Dendritic cell treated with granulocyte-macrophage colony-stimulating factor and Interleukin-4, amounts not matched to agents 40 ng/mL and 50 ng/mL, for 4 days (primary cell): Measurements from ENCODE around the gene TMEM87A.
A peak's percentile ranks its signal among the peaks of the same experiment; 100 is the strongest.

Source experiments
- H3K27ac Mint-ChIP-seq: one replicate; pipeline ENCODE4 v1.8.0; 2022; ENCODE audit warnings: mild to moderate bottlenecking, mixed read lengths
- H3K27me3 Mint-ChIP-seq: one replicate; pipeline ENCODE4 v1.8.0; 2022; ENCODE audit warnings: mild to moderate bottlenecking, mixed read lengths
- H3K36me3 Mint-ChIP-seq: one replicate; pipeline ENCODE4 v1.8.0; 2022; ENCODE audit warnings: low read depth, mixed read lengths
- H3K4me1 Mint-ChIP-seq: one replicate; pipeline ENCODE4 v1.8.0; 2022; ENCODE audit warnings: low read depth, mixed read lengths
- H3K4me3 Mint-ChIP-seq: one replicate; pipeline ENCODE4 v1.8.0; 2022; ENCODE audit warnings: mild to moderate bottlenecking, moderate library complexity, mixed read lengths
- H3K9me3 Mint-ChIP-seq: one replicate; pipeline ENCODE4 v1.8.0; 2022; ENCODE audit warnings: mixed read lengths
- intact Hi-C: fragments of 100-400 bp; cut with micrococcal nuclease; formaldehyde crosslinking; loops from one replicate; pipeline ENCODE4 v1.15.0; 2022

Gene TMEM87A

DNA sequence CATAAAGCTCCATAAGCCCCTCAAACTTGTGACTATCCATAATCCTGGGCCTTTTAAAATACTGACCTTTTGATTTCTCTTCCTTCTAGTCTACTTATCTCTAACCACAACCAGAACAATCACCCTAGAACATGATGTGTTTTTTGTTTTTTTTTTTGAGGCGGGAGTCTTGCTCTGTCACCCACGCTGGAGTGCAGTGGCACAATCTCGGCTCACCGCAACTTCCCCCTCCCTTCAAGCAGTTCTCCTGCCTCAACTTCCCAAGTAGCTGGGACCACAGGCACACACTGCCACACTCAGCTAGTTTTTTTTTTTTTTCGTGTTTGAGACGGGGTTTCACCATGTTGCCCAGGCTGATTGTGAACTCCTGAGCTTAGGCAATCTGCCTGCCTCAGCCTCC, 90.3 kb downstream of the TMEM87A start:
- Mint-ChIP-seq H3K4me1 (peaks cover 45% of the 10 kb centered on the region), H3K27ac (peak overlapping the region; percentile 66), H3K36me3 (peaks cover 86% of the 10 kb centered on the region), H3K9me3 (no peaks in the 10 kb centered on the region), H3K4me3 (peak overlapping the region; percentile 45), H3K27me3 (no peaks in the 10 kb centered on the region)
- intact Hi-C loops = no loop called here

DNA sequence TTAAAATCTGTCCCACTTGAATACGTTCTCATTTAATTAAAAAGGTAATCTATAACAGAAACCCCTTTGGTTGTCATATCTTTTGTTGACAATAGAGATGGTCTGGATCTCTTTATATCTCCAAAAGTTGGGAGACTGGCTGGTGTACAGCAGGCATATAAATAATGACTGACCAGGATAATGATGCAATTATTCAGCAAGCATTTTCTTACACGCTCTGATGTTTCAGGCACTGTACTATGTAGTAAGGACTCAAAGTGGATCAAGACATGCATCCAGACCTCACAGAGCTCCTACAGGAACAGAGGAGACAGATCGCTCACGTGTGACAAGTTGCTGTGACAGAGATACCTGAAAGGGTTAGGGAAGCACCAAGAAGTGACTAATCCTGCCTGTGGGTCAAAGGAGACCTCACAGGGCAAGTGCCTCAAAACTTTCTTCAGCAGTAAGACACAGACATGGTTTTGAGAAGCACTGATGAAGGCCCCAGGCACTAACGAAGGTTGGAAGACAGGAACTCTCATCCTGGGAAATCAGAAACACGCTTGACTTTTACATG, 90.8 kb downstream of the TMEM87A start:
- H3K9me3 Mint-ChIP-seq = no peaks in the 10 kb centered on the region
- no peaks in the 10 kb centered on the region for H3K27me3 Mint-ChIP-seq
- intact Hi-C loops = no loop called here
- H3K4me3 Mint-ChIP-seq = peak overlapping the region; percentile 22
- peaks cover 86% of the 10 kb centered on the region for H3K36me3 Mint-ChIP-seq
- H3K4me1 Mint-ChIP-seq = peaks cover 45% of the 10 kb centered on the region
- H3K27ac Mint-ChIP-seq = peak overlapping the region; percentile 66

DNA sequence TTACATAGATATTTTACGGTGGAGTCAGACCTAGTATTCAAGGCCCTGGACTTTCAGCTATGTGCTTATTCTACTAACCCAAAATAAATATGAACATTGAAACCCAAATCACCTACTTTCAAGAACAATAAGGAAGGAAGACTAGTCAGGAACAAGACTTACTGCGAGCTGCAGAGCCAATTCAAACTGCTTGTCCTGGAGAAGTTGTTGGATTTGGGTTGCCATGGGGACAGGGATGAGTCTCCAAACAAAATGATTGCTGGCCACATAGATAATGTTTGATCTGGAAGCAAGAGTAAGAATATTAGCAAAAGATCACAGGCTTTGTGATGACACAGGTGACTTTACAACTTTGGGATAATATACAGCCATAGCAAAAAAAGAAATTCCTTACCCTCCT, 95.2 kb downstream of the TMEM87A start:
- Mint-ChIP-seq H3K27ac (no peak overlapping the region), H3K4me3 (no peak overlapping the region), H3K9me3 (no peaks in the 10 kb centered on the region), H3K27me3 (no peaks in the 10 kb centered on the region), H3K36me3 (peaks cover 97% of the 10 kb centered on the region), H3K4me1 (peaks cover 14% of the 10 kb centered on the region)
- intact Hi-C loops = no loop called here

DNA sequence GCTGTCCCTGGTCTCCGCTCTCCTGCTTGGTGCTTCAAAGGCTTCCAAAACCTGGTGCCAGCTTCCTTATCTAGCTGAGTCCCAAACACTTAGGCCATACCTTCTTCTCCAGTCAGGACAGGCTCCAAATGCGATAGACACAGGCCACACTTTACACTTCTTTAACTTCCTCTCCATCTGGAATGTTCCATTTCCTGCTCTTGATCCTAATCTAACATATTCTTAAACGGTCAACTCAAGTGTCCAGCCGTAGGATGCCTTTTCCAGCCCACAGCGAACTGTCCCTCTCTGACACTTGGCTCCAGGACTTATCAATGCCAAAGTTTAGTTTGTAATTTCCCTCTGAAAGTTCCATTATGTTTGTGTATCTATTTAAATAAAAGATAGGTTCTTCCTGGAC, 97.6 kb downstream of the TMEM87A start:
- Mint-ChIP-seq H3K27me3 (no peaks in the 10 kb centered on the region), H3K27ac (peak overlapping the region; percentile 18), H3K4me1 (peaks cover 21% of the 10 kb centered on the region), H3K4me3 (no peak overlapping the region), H3K36me3 (peaks cover 93% of the 10 kb centered on the region), H3K9me3 (no peaks in the 10 kb centered on the region)
- intact Hi-C loops = no loop called here

DNA sequence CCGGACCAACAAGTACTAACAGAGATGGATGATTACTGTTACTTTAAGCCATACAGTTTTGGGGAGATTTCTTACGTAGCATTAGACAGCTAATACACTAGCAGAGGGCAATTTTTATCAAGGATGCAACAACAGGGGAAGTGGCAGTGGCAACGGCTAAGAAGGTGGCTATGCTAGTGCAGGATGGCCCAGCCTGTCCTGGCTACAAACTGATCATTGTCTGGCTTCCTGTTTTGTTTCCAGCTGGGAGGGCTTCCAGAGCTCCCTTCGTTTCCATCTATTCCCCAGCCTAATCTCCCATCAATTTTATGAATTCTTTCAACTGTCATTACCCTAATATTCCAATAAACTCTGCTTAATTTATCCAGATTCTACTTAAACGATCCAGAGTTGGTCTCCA, 100.8 kb downstream of the TMEM87A start:
- Mint-ChIP-seq H3K36me3 (peaks cover 87% of the 10 kb centered on the region), H3K4me1 (peaks cover 30% of the 10 kb centered on the region), H3K9me3 (no peaks in the 10 kb centered on the region), H3K4me3 (no peak overlapping the region), H3K27ac (no peak overlapping the region), H3K27me3 (no peaks in the 10 kb centered on the region)
- intact Hi-C loops = no loop called here

GRCh38 chr15:42171795-42172194, 101.4 kb downstream of the TMEM87A start:
- Mint-ChIP-seq H3K9me3 (no peaks in the 10 kb centered on the region), H3K27me3 (no peaks in the 10 kb centered on the region), H3K4me3 (peak overlapping the region; percentile 40), H3K27ac (peak overlapping the region; percentile 18), H3K4me1 (peaks cover 30% of the 10 kb centered on the region), H3K36me3 (peaks cover 87% of the 10 kb centered on the region)
- intact Hi-C loops = no loop called here

DNA sequence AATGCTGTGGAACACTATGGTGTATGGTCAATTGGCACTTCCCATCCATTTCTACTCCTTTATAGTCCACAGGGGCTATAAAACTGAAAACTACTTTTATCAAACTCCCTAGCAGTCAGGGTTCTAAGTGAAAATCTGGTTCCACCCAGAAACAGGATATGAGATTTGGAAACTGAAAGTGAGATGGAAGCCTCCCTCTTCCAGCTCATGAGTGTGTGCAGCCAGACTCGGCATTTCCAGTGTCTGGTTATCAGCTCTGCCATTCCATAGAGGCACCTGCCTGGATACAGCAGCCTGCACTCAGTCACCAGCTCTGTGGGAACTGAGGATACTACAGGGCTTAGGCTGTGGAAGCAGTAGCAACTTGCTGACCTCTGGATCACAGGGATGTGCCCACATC, 102.1 kb downstream of the TMEM87A start:
- H3K9me3 Mint-ChIP-seq = no peaks in the 10 kb centered on the region
- intact Hi-C loops = no loop called here
- H3K27ac Mint-ChIP-seq = peak overlapping the region; percentile 18
- peak overlapping the region; percentile 2 for H3K4me3 Mint-ChIP-seq
- peaks cover 88% of the 10 kb centered on the region for H3K36me3 Mint-ChIP-seq
- peaks cover 30% of the 10 kb centered on the region for H3K4me1 Mint-ChIP-seq
- H3K27me3 Mint-ChIP-seq = no peaks in the 10 kb centered on the region

DNA sequence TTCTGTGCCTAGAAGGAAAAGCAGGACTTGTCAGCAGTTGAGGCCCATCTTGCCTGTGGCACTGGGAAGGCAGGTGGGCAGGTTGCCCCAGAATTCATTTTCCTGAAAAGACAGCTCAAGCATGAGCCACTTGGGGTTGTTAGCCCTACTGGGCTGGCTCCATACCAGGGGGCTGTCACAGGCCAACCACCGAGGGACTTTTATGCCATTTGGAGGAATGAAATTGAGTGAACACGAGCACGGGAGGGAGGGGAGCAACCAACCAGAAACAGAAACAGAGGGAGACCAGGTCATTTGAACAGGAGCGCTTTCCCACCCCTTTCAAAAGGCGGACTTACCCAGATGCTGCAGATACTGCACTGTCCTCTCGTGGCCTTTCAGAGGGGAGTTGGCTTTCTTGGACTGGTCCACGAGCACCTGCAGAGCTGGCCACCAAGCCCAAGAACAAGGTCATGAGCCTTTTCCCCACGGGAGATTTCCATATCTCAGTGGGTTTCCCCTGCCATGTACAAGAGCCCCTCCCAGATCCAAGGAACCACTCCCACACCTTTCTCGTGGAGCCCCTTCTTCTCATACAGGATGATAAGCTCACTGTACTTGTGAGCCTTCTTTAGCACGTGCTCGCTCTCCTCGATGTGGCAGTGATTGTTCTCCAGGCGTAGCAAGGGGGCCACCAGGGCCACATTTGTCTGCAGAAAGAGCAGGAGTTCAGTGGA, 106.8 kb downstream of the TMEM87A start:
- Mint-ChIP-seq H3K27me3 (no peaks in the 10 kb centered on the region), H3K4me1 (peaks cover 15% of the 10 kb centered on the region), H3K9me3 (no peaks in the 10 kb centered on the region), H3K36me3 (peaks cover 88% of the 10 kb centered on the region), H3K27ac (no peak overlapping the region), H3K4me3 (no peak overlapping the region)
- intact Hi-C loops = no loop called here

GRCh38 chr15:42165106-42165505, 108.1 kb downstream of the TMEM87A start:
- H3K36me3 Mint-ChIP-seq = peaks cover 95% of the 10 kb centered on the region
- intact Hi-C loops = no loop called here
- H3K4me3 Mint-ChIP-seq = no peak overlapping the region
- H3K4me1 Mint-ChIP-seq = peaks cover 9% of the 10 kb centered on the region
- H3K27ac Mint-ChIP-seq = no peak overlapping the region
- H3K27me3 Mint-ChIP-seq = no peaks in the 10 kb centered on the region
- no peaks in the 10 kb centered on the region for H3K9me3 Mint-ChIP-seq

DNA sequence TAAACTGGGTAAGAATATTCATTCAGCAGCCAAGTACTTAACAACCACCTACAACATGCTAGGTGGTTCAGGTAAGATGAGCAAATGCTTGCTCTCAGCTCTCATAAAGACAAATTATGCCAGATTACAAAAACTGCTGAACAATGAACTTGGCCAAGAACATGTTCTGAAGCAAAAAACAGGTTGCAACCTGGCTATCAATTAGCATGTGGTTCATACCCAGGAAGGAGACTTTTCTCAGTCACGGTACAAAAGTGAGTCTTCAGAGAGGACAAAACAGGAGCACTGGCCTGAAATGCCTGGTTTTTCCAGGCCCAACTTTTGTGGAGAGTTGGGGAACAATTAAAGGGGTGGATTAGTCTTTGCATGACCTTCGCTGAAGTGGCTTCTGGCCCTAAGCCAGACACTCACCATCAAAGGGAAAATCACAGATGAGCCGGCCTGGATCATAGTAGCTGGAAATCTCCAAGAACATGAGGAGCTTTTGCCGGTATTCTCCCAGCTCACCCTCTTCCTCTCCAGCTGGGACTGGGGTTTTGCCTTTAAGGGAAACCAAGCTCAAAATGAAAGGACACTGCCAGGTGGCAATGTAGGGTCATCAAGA, 109.2 kb downstream of the TMEM87A start:
- H3K4me3 Mint-ChIP-seq = no peak overlapping the region
- no peaks in the 10 kb centered on the region for H3K27me3 Mint-ChIP-seq
- intact Hi-C loops = no loop called here
- no peaks in the 10 kb centered on the region for H3K9me3 Mint-ChIP-seq
- peaks cover 97% of the 10 kb centered on the region for H3K36me3 Mint-ChIP-seq
- H3K4me1 Mint-ChIP-seq = peaks cover 11% of the 10 kb centered on the region
- H3K27ac Mint-ChIP-seq = no peak overlapping the region

DNA sequence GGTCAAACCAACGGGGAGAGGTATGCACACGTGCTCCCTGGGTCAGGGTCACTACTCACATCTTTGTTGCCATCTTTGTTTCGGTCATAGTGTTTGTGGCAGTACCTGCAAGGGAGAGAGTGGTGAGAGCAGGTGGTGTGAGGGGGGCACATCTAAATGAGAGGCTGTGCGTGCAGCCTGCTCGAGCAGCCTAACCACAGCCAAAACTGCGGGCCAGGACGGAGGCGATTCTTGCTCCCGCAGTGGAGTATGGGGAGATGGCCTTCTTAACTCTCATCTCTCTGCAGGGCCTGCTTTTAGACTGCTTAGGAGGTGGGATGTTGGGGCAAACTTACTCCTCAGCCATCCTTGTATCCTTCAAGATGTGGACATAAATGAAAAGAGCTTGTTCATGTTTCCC, 109.9 kb downstream of the TMEM87A start:
- Mint-ChIP-seq H3K27me3 (no peaks in the 10 kb centered on the region), H3K4me1 (peaks cover 15% of the 10 kb centered on the region), H3K4me3 (no peak overlapping the region), H3K27ac (no peak overlapping the region), H3K36me3 (peaks cover 99% of the 10 kb centered on the region), H3K9me3 (no peaks in the 10 kb centered on the region)
- intact Hi-C loops = no loop called here
